Rectal smooth muscle tissue (tissue), 1 donor: Measurements from ENCODE around the gene SPTLC1.
"Not testable (repeated sequence)": the region's sequence is repeated elsewhere in the genome, so short reads cannot be mapped to it uniquely, and the experiment has no call there.

Source experiments
- H3K27ac ChIP-seq: one replicate; pipeline ENCODE4 v1.7.0; 2013; ENCODE audit warnings: low read depth, low read length, inconsistent platforms
- H3K27me3 ChIP-seq: one replicate; pipeline ENCODE4 v1.7.0; 2013; ENCODE audit warnings: low read length; ENCODE audit not compliant: control insufficient read depth, insufficient read depth
- H3K36me3 ChIP-seq: one replicate; pipeline ENCODE4 v1.7.0; 2013; ENCODE audit warnings: low read length; ENCODE audit not compliant: control insufficient read depth, insufficient read depth
- H3K4me1 ChIP-seq: one replicate; pipeline ENCODE4 v1.7.0; 2013; ENCODE audit warnings: low read length; ENCODE audit not compliant: control insufficient read depth, insufficient read depth
- H3K4me3 ChIP-seq: one replicate; pipeline ENCODE4 v1.7.0; 2013; ENCODE audit warnings: low read length
- H3K9ac ChIP-seq: one replicate; pipeline ENCODE4 v1.7.0; 2013; ENCODE audit warnings: low read length

SPTLC1 gene

GRCh38 chr9:92003308-92004044 is 111.7 kb downstream of the SPTLC1 start:
- Histone ChIP-seq H3K4me1 (no peaks in the 10 kb centered on the region), H3K9ac (no peak overlapping the region), H3K27me3 (no peaks in the 10 kb centered on the region), H3K27ac (no peak overlapping the region), H3K36me3 (no peaks in the 10 kb centered on the region), H3K4me3 (no peak overlapping the region)

DNA sequence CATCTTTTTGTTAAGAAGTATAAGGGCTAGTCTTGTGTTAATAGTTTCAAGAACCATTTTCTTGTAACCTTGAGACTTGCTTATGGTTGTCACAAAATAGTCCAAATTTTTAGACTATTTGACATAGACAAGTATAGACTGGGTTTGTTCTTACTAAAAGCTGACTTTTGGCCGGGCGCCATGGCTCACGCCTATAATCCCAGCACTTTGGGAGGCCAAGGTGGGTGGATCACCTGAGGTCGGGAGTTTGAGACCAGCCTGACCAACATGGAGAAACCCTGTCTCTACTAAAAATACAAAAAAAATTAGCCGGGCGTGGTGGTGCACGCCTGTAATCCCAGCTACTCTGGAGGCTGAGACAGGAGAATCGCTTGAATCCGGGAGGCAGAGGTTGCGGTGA is 113.3 kb downstream of the SPTLC1 start:
- H3K9ac ChIP-seq, H3K4me3 ChIP-seq, H3K27me3 ChIP-seq, H3K36me3 ChIP-seq, H3K4me1 ChIP-seq, H3K27ac ChIP-seq: not testable (repeated sequence)

DNA sequence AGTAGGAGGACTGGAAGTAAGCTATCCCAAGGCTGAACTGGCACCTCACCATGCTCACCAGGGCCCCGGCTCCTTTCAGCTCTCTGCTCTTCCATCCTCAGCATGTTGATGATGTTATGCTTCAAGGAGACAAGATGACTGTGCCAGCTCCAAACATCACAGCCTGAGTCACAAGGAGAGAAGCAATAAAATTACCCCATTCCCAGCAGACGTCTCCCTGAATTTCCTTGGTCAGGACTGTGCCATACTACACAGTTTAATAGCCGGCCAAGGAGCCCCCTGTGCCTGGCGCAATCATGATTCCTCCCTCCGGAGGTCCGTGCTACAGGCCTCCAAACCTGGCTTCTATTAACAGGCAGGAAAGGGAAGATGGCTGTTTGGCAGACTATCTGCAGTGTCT is 114.0 kb downstream of the SPTLC1 start:
- Histone ChIP-seq H3K9ac (no peak overlapping the region), H3K4me1 (no peaks in the 10 kb centered on the region), H3K36me3 (no peaks in the 10 kb centered on the region), H3K27me3 (no peaks in the 10 kb centered on the region), H3K27ac (no peak overlapping the region), H3K4me3 (no peak overlapping the region)

DNA sequence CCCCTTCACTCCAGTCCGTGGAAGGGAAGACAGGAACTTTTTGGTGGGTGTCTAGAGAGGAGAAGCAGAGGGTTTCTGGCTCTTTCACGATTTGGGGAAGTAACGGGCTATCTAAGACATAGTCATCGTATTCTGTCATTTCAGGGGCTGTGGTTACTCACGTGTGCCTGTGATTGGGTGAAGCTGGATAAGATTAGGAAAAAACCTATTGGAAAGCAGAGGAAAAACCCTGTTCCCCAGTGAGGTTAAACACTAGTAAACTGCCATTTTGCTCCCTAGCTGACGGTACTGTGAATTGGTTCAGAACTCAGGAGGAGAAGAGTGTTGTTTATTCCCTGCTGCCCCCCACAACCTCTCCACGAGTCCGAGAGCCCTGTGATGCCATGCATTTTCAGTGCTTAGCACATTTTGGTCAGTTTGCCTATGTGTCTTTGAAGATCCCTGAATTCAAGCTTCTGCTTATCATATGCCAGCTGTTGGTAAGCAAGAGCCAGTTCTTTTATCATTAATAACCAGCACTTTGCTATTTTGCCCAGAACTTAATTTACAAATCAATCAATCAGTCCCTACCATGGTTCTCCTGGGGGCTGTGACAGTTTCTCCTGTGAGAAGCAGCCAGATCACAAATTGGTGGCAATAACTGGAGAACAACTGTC is 120.1 kb downstream of the SPTLC1 start:
- Histone ChIP-seq H3K4me1 (no peaks in the 10 kb centered on the region), H3K4me3 (no peak overlapping the region), H3K9ac (no peak overlapping the region)

DNA sequence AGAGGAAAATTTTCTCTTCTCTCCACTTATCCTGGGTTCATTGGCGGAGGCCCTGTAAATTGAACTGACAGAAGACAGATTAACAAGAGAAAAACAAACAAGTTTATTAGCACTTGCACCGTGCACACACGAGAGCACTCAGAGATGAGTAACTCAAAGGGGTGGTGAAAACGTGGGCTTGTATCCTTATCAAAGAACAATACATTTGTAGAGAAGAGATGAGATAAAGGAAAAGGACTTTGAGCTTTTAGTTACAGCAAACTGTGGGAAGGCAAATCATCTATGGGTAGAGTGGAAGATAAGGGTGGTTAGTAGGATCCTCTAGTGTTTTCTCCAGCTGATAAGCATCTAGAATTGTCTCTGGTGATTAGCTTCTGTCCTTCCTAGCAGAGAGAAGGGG is 120.8 kb downstream of the SPTLC1 start:
- Histone ChIP-seq H3K4me1 (no peaks in the 10 kb centered on the region), H3K36me3 (no peaks in the 10 kb centered on the region), H3K4me3 (no peak overlapping the region), H3K27ac (no peak overlapping the region), H3K9ac (no peak overlapping the region), H3K27me3 (no peaks in the 10 kb centered on the region)

More for the DNA sequence above, 120.1 kb downstream of the SPTLC1 start:
- no peaks in the 10 kb centered on the region for H3K36me3 ChIP-seq
- H3K27ac ChIP-seq, result no peak overlapping the region
- H3K27me3 ChIP-seq, result no peaks in the 10 kb centered on the region

DNA sequence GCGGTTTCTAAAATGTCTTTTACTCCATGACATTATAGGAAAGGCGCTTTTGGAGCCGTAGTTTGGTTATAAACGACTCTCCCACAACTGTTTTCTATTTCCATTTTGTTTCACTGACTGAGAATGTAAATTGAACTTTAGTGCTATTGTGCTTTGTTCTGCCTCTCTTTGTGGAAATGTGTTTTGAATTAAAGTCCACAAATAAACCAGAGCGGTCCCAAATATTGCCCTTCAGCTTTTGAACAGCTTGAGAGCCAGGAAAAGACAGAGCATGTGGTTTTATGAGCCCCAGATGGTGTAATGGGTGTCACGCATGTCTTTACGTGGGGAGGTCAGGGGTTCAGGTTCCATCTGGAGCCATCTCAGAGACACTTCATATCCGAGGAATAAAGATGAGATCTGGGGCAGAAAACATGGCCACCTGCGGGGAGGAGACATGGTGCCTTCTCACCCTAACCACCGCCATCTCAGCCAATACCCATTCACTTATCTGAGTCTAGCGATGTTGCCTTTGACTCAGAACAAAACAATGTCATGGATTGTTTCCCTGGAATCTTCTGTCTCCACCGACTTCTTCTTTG is 122.7 kb downstream of the SPTLC1 start:
- H3K4me3 ChIP-seq, result no peak overlapping the region

DNA sequence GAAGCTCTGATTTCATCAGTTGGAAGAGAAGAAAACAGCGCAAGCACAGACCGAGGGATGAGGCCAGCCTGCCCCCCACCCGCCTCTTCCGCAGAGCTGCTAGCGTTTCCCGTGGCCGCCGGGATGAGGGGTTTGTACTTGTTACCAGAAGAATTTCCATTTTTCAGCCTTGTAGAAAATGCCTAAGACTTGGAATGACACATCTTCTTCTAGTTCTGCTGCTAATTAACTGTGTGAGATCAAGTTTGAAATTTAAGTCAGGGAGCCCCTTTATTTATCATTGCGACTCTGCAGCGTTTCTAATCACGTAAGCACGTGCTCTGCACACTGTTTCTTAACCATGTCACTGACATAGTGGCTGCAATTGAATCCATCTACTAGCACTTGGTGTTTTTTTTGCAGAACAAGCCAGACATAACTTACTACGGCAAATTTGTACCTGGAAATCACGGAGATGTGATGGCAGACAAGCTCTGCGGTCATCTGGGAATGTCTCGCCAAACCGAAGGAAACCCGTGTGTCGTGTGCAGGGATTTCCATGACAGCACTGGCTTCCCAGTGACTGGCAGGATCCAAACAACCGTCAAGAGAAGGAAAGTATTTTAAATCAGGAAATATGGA is 123.4 kb downstream of the SPTLC1 start:
- H3K36me3 ChIP-seq, result no peaks in the 10 kb centered on the region
- H3K9ac ChIP-seq, result no peak overlapping the region
- H3K27me3 ChIP-seq, result no peaks in the 10 kb centered on the region
- no peak overlapping the region for H3K27ac ChIP-seq
- H3K4me1 ChIP-seq, result no peaks in the 10 kb centered on the region
- no peak overlapping the region for H3K4me3 ChIP-seq

More for the DNA sequence above, 122.7 kb downstream of the SPTLC1 start:
- Histone ChIP-seq H3K27ac (no peak overlapping the region), H3K4me1 (no peaks in the 10 kb centered on the region), H3K9ac (no peak overlapping the region), H3K27me3 (no peaks in the 10 kb centered on the region), H3K36me3 (no peaks in the 10 kb centered on the region)

DNA sequence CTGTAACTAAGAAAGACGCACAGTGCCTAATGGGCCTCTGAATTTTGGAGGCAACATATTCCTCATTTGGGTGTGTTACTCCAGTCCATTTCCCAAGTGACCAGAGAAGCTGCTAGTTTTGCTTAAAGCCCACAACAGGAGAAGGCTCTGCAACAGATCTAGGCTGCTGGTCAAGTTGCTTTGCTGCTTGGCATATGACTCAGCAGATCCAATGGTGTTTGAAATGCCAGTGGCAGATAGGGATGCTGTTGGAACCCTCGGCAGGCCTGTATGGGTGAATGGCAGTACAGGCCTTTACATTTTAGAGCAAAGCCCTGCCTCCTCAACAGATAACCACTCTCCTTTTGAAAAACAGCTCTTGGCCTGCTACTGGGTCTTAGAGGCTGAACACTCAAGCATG is 129.0 kb downstream of the SPTLC1 start:
- no peak overlapping the region for H3K27ac ChIP-seq
- H3K4me1 ChIP-seq, result no peaks in the 10 kb centered on the region
- H3K36me3 ChIP-seq, result no peaks in the 10 kb centered on the region
- H3K4me3 ChIP-seq, result no peak overlapping the region
- no peaks in the 10 kb centered on the region for H3K27me3 ChIP-seq
- H3K9ac ChIP-seq, result no peak overlapping the region

- H3K36me3 ChIP-seq, result no peaks in the 10 kb centered on the region
- no peaks in the 10 kb centered on the region for H3K4me1 ChIP-seq
- H3K9ac ChIP-seq, result no peak overlapping the region
- H3K4me3 ChIP-seq, result no peak overlapping the region
- no peaks in the 10 kb centered on the region for H3K27me3 ChIP-seq
- H3K27ac ChIP-seq, result no peak overlapping the region
Measured at GRCh38 chr9:91985692-91986091, 129.5 kb downstream of the SPTLC1 start.
